ENCODE results near the gene SHMT2. TPM values are rescaled to one million over a fixed set of nuclear protein-coding genes. Genes with fewer than 3 reads are reported as not detected.

SHMT2 gene
- total RNA-seq, 1 donor from 2014 or later = 63.3 TPM

- H3K4me3 Mint-ChIP-seq (ENCODE audit: unreplicated experiment) = peak overlapping the region; percentile 29
- peak overlapping the region; percentile 36 for H3K27ac Mint-ChIP-seq (ENCODE audit: unreplicated experiment)
- TF ChIP-seq CTCF (IDR thresholded peaks at IDR 0.05; ENCODE audit: unreplicated experiment) = no peak
- no peak for DNase-seq (ENCODE audit: low spot score)
- no peaks in the 10 kb centered on the region for H3K9me3 Mint-ChIP-seq (ENCODE audit: unreplicated experiment)
- H3K4me1 Mint-ChIP-seq (ENCODE audit: unreplicated experiment) = peaks cover 20% of the 10 kb centered on the region
- peaks cover 17% of the 10 kb centered on the region for H3K36me3 Mint-ChIP-seq (ENCODE audit: low read depth, unreplicated experiment)
- peaks cover 43% of the 10 kb centered on the region for H3K27me3 Mint-ChIP-seq (ENCODE audit: unreplicated experiment)
Measured at GRCh38 chr12:57215668-57216013, 13.9 kb upstream of the SHMT2 start.

- peaks cover 20% of the 10 kb centered on the region for H3K4me1 Mint-ChIP-seq (ENCODE audit: unreplicated experiment)
Measured at GRCh38 chr12:57216014-57216911, 13.2 kb upstream of the SHMT2 start, which contains the start of gene NXPH4. Gene NXPH4, plus strand, starts transcription at chr12:57216794. Its CDS starts 176 bp downstream, at chr12:57216970.

GRCh38 chr12:57216921-57217879, 12.3 kb upstream of the SHMT2 start:
- Mint-ChIP-seq H3K36me3 (ENCODE audit: low read depth, unreplicated experiment) (peaks cover 19% of the 10 kb centered on the region), H3K4me3 (ENCODE audit: unreplicated experiment) (peak overlapping the region; percentile 16), H3K27me3 (ENCODE audit: unreplicated experiment) (peaks cover 51% of the 10 kb centered on the region), H3K27ac (ENCODE audit: unreplicated experiment) (no peak overlapping the region), H3K4me1 (ENCODE audit: unreplicated experiment) (peaks cover 20% of the 10 kb centered on the region), H3K9me3 (ENCODE audit: unreplicated experiment) (no peaks in the 10 kb centered on the region)
- DNase-seq (ENCODE audit: low spot score) = no peak
- no peak for TF ChIP-seq CTCF (IDR thresholded peaks at IDR 0.05; ENCODE audit: unreplicated experiment)

More at GRCh38 chr12:57216014-57216911, 13.2 kb upstream of the SHMT2 start, which contains the start of gene NXPH4:
- Mint-ChIP-seq H3K36me3 (ENCODE audit: low read depth, unreplicated experiment) (peaks cover 19% of the 10 kb centered on the region), H3K4me3 (ENCODE audit: unreplicated experiment) (peak within 1 kb of the TSS; percentile 29), H3K9me3 (ENCODE audit: unreplicated experiment) (no peaks in the 10 kb centered on the region), H3K27ac (ENCODE audit: unreplicated experiment) (peak within 1 kb of the TSS; percentile 36), H3K27me3 (ENCODE audit: unreplicated experiment) (peaks cover 48% of the 10 kb centered on the region)
- TF ChIP-seq CTCF (IDR thresholded peaks at IDR 0.05; ENCODE audit: unreplicated experiment) = no peak
- no peak for DNase-seq (ENCODE audit: low spot score)

- Mint-ChIP-seq H3K4me3 (ENCODE audit: unreplicated experiment) (peak overlapping the region; percentile 17), H3K36me3 (ENCODE audit: low read depth, unreplicated experiment) (peaks cover 19% of the 10 kb centered on the region), H3K27me3 (ENCODE audit: unreplicated experiment) (peaks cover 55% of the 10 kb centered on the region), H3K9me3 (ENCODE audit: unreplicated experiment) (no peaks in the 10 kb centered on the region), H3K27ac (ENCODE audit: unreplicated experiment) (peak overlapping the region; percentile 15), H3K4me1 (ENCODE audit: unreplicated experiment) (peaks cover 20% of the 10 kb centered on the region)
- no peak for TF ChIP-seq CTCF (IDR thresholded peaks at IDR 0.05; ENCODE audit: unreplicated experiment)
- DNase-seq (ENCODE audit: low spot score) = no peak
Measured at GRCh38 chr12:57218030-57218853, 11.3 kb upstream of the SHMT2 start.
